Measurements from ENCODE around the gene PRKN. TPM values are rescaled to one million over a fixed set of nuclear protein-coding genes. Genes with fewer than 3 reads are reported as not detected.

Gene PRKN
- polyA plus RNA-seq, 6 donors from 2014 or later, result 1.4 to 9.3 (median 3.6) TPM

GRCh38 chr6:162211777-162212176, 515.8 kb downstream of the PRKN start:
- Mint-ChIP-seq H3K9me3 (peaks cover 2 to 10% (median 4%) of the 10 kb centered on the region in 7 donors), H3K4me3 (no peak overlapping the region), H3K4me1 (no peaks in the 10 kb centered on the region), H3K27ac (peak overlapping the region in 1 of 6 donors; percentile 33), H3K36me3 (peaks cover 0 to 4% of the 10 kb centered on the region in 2 donors), H3K27me3 (no peaks in the 10 kb centered on the region)
- DNase-seq, result no peak
- ATAC-seq (ENCODE audit: low read depth in 2 of 2), result no peak

DNA sequence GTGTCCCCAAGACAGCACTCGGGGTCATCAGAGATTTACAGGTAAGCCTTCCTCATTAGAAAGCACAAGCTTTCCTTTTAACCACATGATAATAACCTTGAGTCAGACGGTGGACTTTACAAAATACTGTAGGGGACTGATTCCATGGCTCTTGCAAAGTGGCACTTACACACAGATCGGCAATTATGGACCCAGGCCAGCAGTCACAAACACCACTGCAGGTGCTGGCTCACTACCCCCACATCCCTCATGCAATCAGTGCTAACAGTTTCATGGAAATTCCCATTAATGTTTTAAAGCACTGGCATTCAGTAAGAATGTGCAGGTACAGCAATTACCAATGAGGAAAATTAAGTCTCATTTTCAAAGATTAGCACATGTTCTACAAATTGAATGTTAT, 516.5 kb downstream of the PRKN start:
- H3K27me3 Mint-ChIP-seq, result no peaks in the 10 kb centered on the region
- peaks cover 0 to 4% of the 10 kb centered on the region in 2 donors for H3K36me3 Mint-ChIP-seq
- DNase-seq (no peak), ATAC-seq (ENCODE audit: low read depth in 2 of 2) (no peak)
- no peaks in the 10 kb centered on the region for H3K4me1 Mint-ChIP-seq
- no peak overlapping the region for H3K27ac Mint-ChIP-seq
- H3K4me3 Mint-ChIP-seq, result no peak overlapping the region
- peaks cover 2 to 10% (median 4%) of the 10 kb centered on the region in 7 donors for H3K9me3 Mint-ChIP-seq

DNA sequence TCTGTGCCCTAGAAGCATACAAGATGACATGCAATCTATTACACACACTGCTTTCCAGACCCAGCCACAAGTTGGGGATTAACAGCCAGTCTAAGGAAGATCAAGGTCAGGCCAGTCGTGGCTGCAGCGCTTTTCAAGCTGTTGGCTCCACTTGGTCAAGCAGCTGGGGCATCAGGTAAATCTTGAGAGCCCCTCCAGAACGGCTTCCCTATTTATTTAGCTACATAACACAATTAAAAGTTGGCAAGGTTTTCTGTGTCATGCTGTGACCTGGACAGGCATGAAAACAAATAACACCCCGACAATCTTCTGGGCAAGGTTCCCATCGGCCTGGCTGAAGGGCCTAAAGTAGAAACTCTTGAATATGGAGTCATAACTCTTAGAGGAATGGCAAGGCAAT, 524.3 kb downstream of the PRKN start:
- Mint-ChIP-seq H3K9me3 (peaks cover 0 to 5% (median 2%) of the 10 kb centered on the region in 7 donors), H3K4me1 (no peaks in the 10 kb centered on the region), H3K4me3 (no peak overlapping the region), H3K27me3 (no peaks in the 10 kb centered on the region), H3K27ac (no peak overlapping the region), H3K36me3 (peaks cover 0 to 4% of the 10 kb centered on the region in 2 donors)
- DNase-seq, result no peak
- no peak for ATAC-seq (ENCODE audit: low read depth in 2 of 2)

DNA sequence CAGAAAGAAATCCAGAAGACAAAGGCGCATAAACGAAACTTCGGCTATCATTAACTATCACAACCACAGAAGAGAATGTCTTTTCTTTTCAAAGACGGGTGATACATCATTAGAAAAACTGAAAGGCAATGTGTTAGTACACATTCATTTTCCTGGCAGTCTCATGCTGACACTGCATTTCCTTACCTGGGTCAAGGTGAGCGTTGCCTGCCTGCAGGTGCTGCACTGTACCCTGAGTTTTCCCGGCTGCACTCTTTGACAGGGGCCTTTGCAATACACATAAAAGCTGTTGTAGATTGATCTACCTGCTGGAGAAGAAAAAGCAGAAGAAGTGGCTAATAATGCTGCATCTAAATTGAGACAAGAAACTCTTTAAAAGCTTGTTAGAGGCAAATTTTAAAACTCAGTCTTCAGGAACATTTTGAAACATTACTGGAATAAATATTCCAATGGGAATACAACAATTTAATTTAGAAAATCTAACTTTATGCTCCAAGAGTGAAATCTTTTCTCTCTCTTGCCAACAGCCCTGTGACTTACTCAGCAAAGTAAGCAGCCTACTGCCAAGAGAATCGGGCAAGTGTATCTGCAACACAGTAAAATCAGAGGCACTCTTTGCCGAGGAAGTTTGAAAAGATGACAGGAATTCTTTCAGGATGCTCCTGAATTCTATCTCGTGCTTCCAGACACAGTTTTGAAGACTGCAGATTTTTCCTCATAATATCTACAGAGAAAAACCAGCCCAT, 526.4 kb downstream of the PRKN start:
- H3K27me3 Mint-ChIP-seq, result no peaks in the 10 kb centered on the region
- ATAC-seq (ENCODE audit: low read depth in 2 of 2) (no peak), DNase-seq (no peak)
- peak overlapping the region in 1 of 6 donors; percentile 1 for H3K27ac Mint-ChIP-seq
- H3K9me3 Mint-ChIP-seq, result no peaks in the 10 kb centered on the region
- no peaks in the 10 kb centered on the region for H3K4me1 Mint-ChIP-seq
- no peaks in the 10 kb centered on the region for H3K36me3 Mint-ChIP-seq
- H3K4me3 Mint-ChIP-seq, result no peak overlapping the region

DNA sequence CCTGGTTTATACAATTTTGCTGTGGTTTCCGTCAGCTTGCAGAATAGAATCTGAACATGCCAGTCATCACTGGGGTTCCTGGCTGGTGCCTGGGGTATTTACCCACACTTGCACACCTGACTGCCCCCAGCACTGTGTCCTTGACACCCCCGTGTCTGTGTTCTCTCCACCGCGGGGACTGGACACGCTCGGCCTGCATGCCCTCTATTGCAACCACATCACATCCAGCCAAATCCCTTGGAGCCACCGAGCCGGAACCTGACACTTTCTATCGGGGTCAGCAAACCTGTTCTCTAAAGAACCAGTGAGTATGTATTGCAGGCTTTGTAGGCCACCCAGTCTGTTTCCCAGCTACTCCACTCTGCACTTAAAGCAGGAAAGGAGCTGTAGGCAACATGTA, 527.5 kb downstream of the PRKN start:
- H3K4me1 Mint-ChIP-seq, result no peaks in the 10 kb centered on the region
- H3K4me3 Mint-ChIP-seq, result no peak overlapping the region
- DNase-seq (no peak), ATAC-seq (ENCODE audit: low read depth in 2 of 2) (no peak)
- H3K36me3 Mint-ChIP-seq, result no peaks in the 10 kb centered on the region
- no peaks in the 10 kb centered on the region for H3K9me3 Mint-ChIP-seq
- no peak overlapping the region for H3K27ac Mint-ChIP-seq
- H3K27me3 Mint-ChIP-seq, result no peaks in the 10 kb centered on the region

DNA sequence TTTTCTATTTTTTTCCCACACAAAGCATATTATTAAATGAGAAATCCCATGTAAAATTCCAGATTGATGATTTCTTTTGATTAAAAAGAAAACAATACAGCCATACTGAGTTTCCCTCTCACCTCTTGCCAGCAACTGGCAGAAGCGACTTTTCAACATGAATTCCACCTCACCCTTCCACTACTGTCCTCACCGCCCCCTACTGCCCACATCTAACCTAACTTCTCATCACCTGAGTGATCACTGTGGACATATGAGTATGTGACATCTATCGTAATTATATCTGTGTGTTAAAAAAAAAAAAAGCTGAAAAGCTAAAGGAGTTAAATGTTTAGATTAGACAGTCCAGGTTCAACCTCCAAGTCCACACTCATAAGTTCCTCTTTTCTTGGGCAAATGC, 528.6 kb downstream of the PRKN start:
- ATAC-seq (ENCODE audit: low read depth in 2 of 2) (no peak), DNase-seq (no peak)
- H3K4me1 Mint-ChIP-seq, result no peaks in the 10 kb centered on the region
- no peaks in the 10 kb centered on the region for H3K36me3 Mint-ChIP-seq
- H3K27ac Mint-ChIP-seq, result no peak overlapping the region
- no peaks in the 10 kb centered on the region for H3K9me3 Mint-ChIP-seq
- no peak overlapping the region for H3K4me3 Mint-ChIP-seq
- no peaks in the 10 kb centered on the region for H3K27me3 Mint-ChIP-seq

GRCh38 chr6:162198076-162198475, 529.5 kb downstream of the PRKN start:
- H3K9me3 Mint-ChIP-seq, result peaks cover 0 to 5% (median 0%) of the 10 kb centered on the region in 7 donors
- ATAC-seq (ENCODE audit: low read depth in 2 of 2) (no peak), DNase-seq (no peak)
- no peak overlapping the region for H3K4me3 Mint-ChIP-seq
- peak overlapping the region in 1 of 6 donors; percentile 4 for H3K27ac Mint-ChIP-seq
- H3K4me1 Mint-ChIP-seq, result no peaks in the 10 kb centered on the region
- no peaks in the 10 kb centered on the region for H3K36me3 Mint-ChIP-seq
- H3K27me3 Mint-ChIP-seq, result no peaks in the 10 kb centered on the region

DNA sequence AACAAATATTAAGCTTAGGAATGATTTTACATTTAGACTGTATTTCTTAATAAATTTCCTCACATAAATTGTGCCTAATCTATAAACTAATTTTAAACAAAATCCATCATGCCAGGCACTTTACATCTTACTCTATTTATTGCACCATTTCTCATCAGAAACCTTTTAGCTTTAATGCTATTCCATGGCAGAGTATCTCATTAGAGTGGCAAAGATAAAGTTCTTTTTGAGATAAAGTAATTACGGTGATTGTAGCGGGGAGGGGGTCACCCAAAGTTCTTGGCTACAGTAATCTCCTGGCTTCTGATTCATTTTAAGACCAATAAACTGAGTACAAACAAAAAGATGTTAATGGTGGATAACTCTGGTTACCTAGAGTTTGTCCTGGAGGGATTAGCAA, 532.1 kb downstream of the PRKN start:
- H3K4me1 Mint-ChIP-seq, result no peaks in the 10 kb centered on the region
- no peak overlapping the region for H3K4me3 Mint-ChIP-seq
- no peak for ATAC-seq (ENCODE audit: low read depth in 2 of 2)

GRCh38 chr6:162190981-162191380, 536.6 kb downstream of the PRKN start:
- Mint-ChIP-seq H3K27me3 (no peaks in the 10 kb centered on the region), H3K4me1 (no peaks in the 10 kb centered on the region), H3K27ac (no peak overlapping the region), H3K9me3 (peaks cover 0 to 16% (median 7%) of the 10 kb centered on the region in 7 donors), H3K36me3 (peaks cover 0 to 5% of the 10 kb centered on the region in 2 donors), H3K4me3 (no peak overlapping the region)
- DNase-seq (no peak), ATAC-seq (ENCODE audit: low read depth in 2 of 2) (no peak)

More for the DNA sequence above, 532.1 kb downstream of the PRKN start:
- no peak for DNase-seq
- Mint-ChIP-seq H3K9me3 (peaks cover 0 to 5% (median 0%) of the 10 kb centered on the region in 7 donors), H3K27ac (no peak overlapping the region), H3K36me3 (no peaks in the 10 kb centered on the region), H3K27me3 (no peaks in the 10 kb centered on the region)

DNA sequence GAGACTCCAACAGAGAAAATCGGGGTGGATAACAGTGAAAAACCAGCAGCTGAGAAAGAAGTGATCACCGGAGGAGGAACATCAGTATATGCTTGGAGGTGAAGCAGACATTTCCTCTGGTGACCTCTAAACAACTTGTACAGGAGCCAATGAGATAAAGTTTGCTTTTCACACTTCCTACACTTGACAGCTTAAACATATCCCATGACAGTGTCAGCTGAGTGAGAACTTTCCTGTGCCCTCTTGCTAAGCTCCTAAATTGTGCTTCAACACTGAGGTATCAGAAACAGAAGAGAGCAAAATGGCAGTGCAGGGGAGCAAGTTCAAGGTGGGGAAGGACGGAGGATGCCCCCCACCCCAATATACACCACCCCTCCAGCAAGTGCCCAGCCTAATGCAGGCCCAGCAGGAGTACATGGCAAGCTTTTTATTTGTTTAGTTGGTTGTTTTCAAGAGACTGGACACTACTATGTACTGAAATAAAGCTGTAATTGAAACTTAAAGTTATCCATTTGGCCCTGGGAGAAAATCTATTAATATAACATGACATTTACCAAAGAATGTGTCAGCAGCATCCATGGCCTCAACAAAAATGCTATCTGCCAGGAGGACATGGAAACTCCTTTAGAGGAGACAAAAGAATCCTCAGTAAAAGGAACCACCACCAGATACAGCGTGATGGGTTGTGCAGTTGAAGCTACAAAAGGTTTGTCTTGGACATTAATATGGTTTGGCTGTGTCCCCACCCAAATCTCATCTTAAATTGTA, 540.2 kb downstream of the PRKN start:
- no peaks in the 10 kb centered on the region for H3K27me3 Mint-ChIP-seq
- H3K4me3 Mint-ChIP-seq, result peak overlapping the region in 1 of 8 donors; percentile 29
- no peak overlapping the region for H3K27ac Mint-ChIP-seq
- H3K4me1 Mint-ChIP-seq, result peaks cover 0 to 1% (median 0%) of the 10 kb centered on the region in 3 donors
- DNase-seq (no peak), ATAC-seq (ENCODE audit: low read depth in 2 of 2) (no peak)
- H3K36me3 Mint-ChIP-seq, result peaks cover 0 to 5% of the 10 kb centered on the region in 2 donors
- H3K9me3 Mint-ChIP-seq, result peaks cover 0 to 16% (median 5%) of the 10 kb centered on the region in 7 donors

DNA sequence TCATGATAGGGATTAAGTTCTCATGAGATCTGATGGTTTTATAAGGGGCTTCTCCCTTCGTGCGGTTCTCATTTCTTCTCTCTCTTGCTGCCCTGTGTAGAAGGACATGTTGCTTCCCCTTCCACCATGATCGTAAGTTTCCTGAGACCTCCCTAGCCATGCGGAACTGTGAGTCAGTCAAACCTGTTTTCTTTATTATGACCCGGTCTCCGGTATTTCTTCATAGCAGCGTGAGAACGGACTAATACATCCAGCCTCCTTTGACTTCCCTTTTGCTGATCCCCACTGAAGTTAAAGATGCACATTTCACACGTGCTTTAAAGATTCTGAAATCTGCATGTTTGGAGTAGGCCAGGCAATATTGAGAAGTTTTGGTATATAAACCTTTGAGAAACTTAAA, 543.1 kb downstream of the PRKN start:
- peaks cover 0 to 16% (median 5%) of the 10 kb centered on the region in 7 donors for H3K9me3 Mint-ChIP-seq
- ATAC-seq (ENCODE audit: low read depth in 2 of 2) (no peak), DNase-seq (no peak)
- H3K4me3 Mint-ChIP-seq, result no peak overlapping the region
- H3K36me3 Mint-ChIP-seq, result peaks cover 0 to 5% of the 10 kb centered on the region in 2 donors
- H3K4me1 Mint-ChIP-seq, result peaks cover 6 to 16% (median 9%) of the 10 kb centered on the region in 3 donors
- H3K27me3 Mint-ChIP-seq, result no peaks in the 10 kb centered on the region
- H3K27ac Mint-ChIP-seq, result peak overlapping the region in 2 of 6 donors; percentile 59 to 91

- H3K27me3 Mint-ChIP-seq, result no peaks in the 10 kb centered on the region
- H3K4me3 Mint-ChIP-seq, result no peak overlapping the region
- peaks cover 0 to 5% (median 2%) of the 10 kb centered on the region in 7 donors for H3K9me3 Mint-ChIP-seq
- DNase-seq (no peak), ATAC-seq (ENCODE audit: low read depth in 2 of 2) (no peak)
- H3K36me3 Mint-ChIP-seq, result no peaks in the 10 kb centered on the region
- H3K4me1 Mint-ChIP-seq, result peaks cover 6 to 16% (median 9%) of the 10 kb centered on the region in 3 donors
- H3K27ac Mint-ChIP-seq, result no peak overlapping the region
Measured at GRCh38 chr6:162181741-162182401, 545.7 kb downstream of the PRKN start.

DNA sequence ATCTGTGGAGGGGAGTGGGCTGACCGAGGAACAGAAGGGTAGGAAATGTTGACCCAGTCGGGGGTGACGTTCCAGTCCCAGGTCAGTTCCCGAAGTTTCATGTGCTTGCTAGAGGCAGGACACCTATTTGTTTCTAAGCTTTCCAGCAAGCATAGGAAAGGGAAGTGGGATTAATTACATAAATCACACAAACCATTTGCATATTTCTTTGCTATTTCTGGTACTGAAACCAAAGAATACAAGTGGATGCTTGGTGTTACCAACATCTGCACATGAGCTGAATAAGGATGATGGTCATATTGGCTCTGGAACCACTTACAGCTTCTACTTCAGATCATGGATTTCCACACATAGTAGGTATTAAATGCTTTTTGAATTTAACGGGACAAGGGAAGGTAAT, 546.5 kb downstream of the PRKN start:
- H3K27ac Mint-ChIP-seq, result peak overlapping the region in 1 of 6 donors; percentile 30
- H3K4me3 Mint-ChIP-seq, result no peak overlapping the region
- H3K4me1 Mint-ChIP-seq, result peaks cover 6 to 16% (median 9%) of the 10 kb centered on the region in 3 donors
- ATAC-seq (ENCODE audit: low read depth in 2 of 2) (no peak), DNase-seq (no peak)
- peaks cover 0 to 5% (median 0%) of the 10 kb centered on the region in 7 donors for H3K9me3 Mint-ChIP-seq
- no peaks in the 10 kb centered on the region for H3K27me3 Mint-ChIP-seq
- H3K36me3 Mint-ChIP-seq, result no peaks in the 10 kb centered on the region

All from naive B cell (primary cell).